ENCODE data around the gene CST9.

DNA sequence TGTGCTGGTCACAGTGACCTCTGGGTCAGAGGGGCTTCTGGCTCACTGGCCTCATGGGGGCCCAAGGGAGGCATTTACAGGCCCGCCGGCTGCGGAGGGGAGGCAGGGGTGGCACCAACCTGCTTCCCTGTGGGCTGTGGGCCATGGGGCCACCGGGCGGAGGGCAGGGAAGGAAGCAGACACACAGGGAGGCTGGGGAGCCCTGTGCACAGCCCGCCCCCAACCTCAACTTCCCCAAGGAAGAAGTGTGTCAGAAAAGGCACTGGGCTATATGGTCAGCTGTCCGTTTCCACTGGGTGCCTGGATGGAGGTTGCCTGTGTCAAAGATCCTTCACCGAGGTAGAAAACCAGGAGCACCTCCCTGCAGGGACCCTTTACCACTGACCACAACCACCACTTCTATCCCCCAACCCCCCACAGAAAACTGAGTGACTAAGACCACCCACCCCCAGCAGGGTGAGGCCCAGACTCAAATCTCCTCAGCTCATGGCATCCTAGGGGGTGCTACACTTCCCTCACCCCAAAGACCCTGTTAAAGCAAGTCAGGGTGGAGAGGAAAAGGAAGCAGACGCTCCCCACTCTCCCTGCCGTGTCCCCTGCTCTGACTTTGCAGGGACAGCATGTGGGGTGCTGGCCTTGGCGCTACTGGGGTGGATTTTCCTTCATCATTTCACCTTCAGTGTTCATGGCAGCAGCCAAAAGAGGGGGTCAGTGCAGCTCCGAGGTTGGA lies 26.4 kb upstream of the CST9 start:
- no peak for TF ChIP-seq POLR2AphosphoS5 (IDR thresholded peaks at IDR 0.05)
- no peak for TF ChIP-seq POLR2A (IDR thresholded peaks at IDR 0.05; ENCODE audit: low read depth)

Measured in esophagus muscularis mucosa (tissue), 2 donors.